CD14-positive monocyte (primary cell): ENCODE data around the gene GEN1. TPM values are rescaled to one million over a fixed set of nuclear protein-coding genes. Genes with fewer than 3 reads are reported as not detected.
A peak's percentile ranks its signal among the peaks of the same experiment; 100 is the strongest.

Experiments used
- DNase-seq, 3 donors: peaks; one replicate each; pipeline ENCODE4 v3.0.0-alpha.2; 2011 to 2022
- H2AFZ ChIP-seq: 2 replicates; pipeline ENCODE4 v1.6.0; 2012; ENCODE audit warnings: mild to moderate bottlenecking, low read depth, low read length, inconsistent platforms; ENCODE audit not compliant: insufficient read depth, poor library complexity, severe bottlenecking
- H3K27ac ChIP-seq, 2 donors: 1 replicate in 1 of 2; 2 replicates in 1 of 2; pipeline ENCODE4 v1.5.1; 2012 to 2013; ENCODE audit warnings: low read length in 2 of 2, control low read depth in 1 of 2, inconsistent platforms in 1 of 2, low read depth in 1 of 2, mild to moderate bottlenecking in 1 of 2
- H3K27me3 ChIP-seq, 2 donors: one replicate each; pipeline versions ENCODE4 v1.6.0 to v1.6.1; 2011 to 2013; ENCODE audit warnings: low read length in 2 of 2; ENCODE audit not compliant: control insufficient read depth in 2 of 2, insufficient read depth in 2 of 2
- H3K36me3 ChIP-seq, 2 donors: replicated peaks in 1 of 2; 1 replicate in 1 of 2; 2 replicates in 1 of 2; pipeline versions ENCODE4 v1.5.1 to v1.6.1; 2012 to 2013; ENCODE audit warnings: low read length in 2 of 2, control low read depth in 1 of 2, inconsistent platforms in 1 of 2, mild to moderate bottlenecking in 1 of 2; ENCODE audit not compliant: insufficient read depth in 2 of 2, control insufficient read depth in 1 of 2
- H3K4me1 ChIP-seq, 2 donors: 1 replicate in 1 of 2; 2 replicates in 1 of 2; pipeline versions ENCODE4 v1.5.1 to v1.6.1; 2012 to 2013; ENCODE audit warnings: low read length in 2 of 2, control low read depth in 1 of 2, inconsistent platforms in 1 of 2, mild to moderate bottlenecking in 1 of 2, moderate library complexity in 1 of 2; ENCODE audit not compliant: insufficient read depth in 2 of 2, control insufficient read depth in 1 of 2
- H3K4me2 ChIP-seq: replicated peaks from 2 replicates; pipeline ENCODE3; 2012; ENCODE audit warnings: low read length, moderate library complexity, mild to moderate bottlenecking; ENCODE audit not compliant: poor library complexity, severe bottlenecking; ENCODE audit errors: extremely low read depth
- H3K4me3 ChIP-seq, 3 experiments: fragments of 200-600 bp in 1 of 3; sonication (generic) in 1 of 3; replicated peaks in 1 of 3; 1 replicate in 2 of 3; 2 replicates in 1 of 3; pipeline ENCODE4 v1.5.1; 2011 to 2013; ENCODE audit warnings: low read length in 3 of 3, mild to moderate bottlenecking in 3 of 3, control low read depth in 2 of 3, low read depth in 2 of 3, inconsistent platforms in 1 of 3, moderate library complexity in 1 of 3
- H3K79me2 ChIP-seq: 2 replicates; pipeline ENCODE4 v1.6.0; 2012; ENCODE audit warnings: mild to moderate bottlenecking, control low read depth, inconsistent platforms, low read length, moderate library complexity; ENCODE audit not compliant: insufficient read depth
- H3K9ac ChIP-seq: 2 replicates; pipeline ENCODE4 v1.6.0; 2017; ENCODE audit warnings: low read length, mild to moderate bottlenecking; ENCODE audit not compliant: insufficient read depth, poor library complexity, severe bottlenecking
- H3K9me3 ChIP-seq, 2 donors: replicated peaks in 1 of 2; 1 replicate in 1 of 2; 2 replicates in 1 of 2; pipeline versions ENCODE4 v1.5.1 to v1.6.1; 2012 to 2013; ENCODE audit warnings: low read length in 2 of 2, control low read depth in 1 of 2; ENCODE audit not compliant: control insufficient read depth in 1 of 2, insufficient read depth in 1 of 2
- H4K20me1 ChIP-seq: 2 replicates; pipeline ENCODE4 v1.6.0; 2012; ENCODE audit warnings: mild to moderate bottlenecking, low read length, control low read depth, moderate library complexity; ENCODE audit not compliant: insufficient read depth
- H3K27ac Mint-ChIP-seq, 7 donors: one replicate each; pipeline ENCODE4 v1.8.0; 2020; ENCODE audit warnings: mild to moderate bottlenecking in 7 of 7, mixed read lengths in 7 of 7, moderate library complexity in 6 of 7, inconsistent platforms in 2 of 7
- H3K27me3 Mint-ChIP-seq, 3 donors: one replicate each; pipeline ENCODE4 v1.8.0; 2021 to 2022; ENCODE audit warnings: low read depth in 3 of 3, mild to moderate bottlenecking in 3 of 3, mixed read lengths in 3 of 3, moderate library complexity in 3 of 3, inconsistent platforms in 1 of 3
- H3K36me3 Mint-ChIP-seq, 2 donors: one replicate each; pipeline ENCODE4 v1.8.0; 2020; ENCODE audit warnings: mixed read lengths in 2 of 2, inconsistent platforms in 1 of 2, mild to moderate bottlenecking in 1 of 2
- H3K4me1 Mint-ChIP-seq: one replicate; pipeline ENCODE4 v1.8.0; 2020; ENCODE audit warnings: mild to moderate bottlenecking, mixed read lengths
- H3K4me3 Mint-ChIP-seq, 2 donors: one replicate each; pipeline ENCODE4 v1.8.0; 2020; ENCODE audit warnings: mild to moderate bottlenecking in 2 of 2, mixed read lengths in 2 of 2, moderate library complexity in 1 of 2
- H3K9me3 Mint-ChIP-seq, 7 donors: one replicate each; pipeline ENCODE4 v1.8.0; 2020 to 2022; ENCODE audit warnings: mixed read lengths in 7 of 7, mild to moderate bottlenecking in 6 of 7, moderate library complexity in 6 of 7, inconsistent platforms in 2 of 7
- CTCF ChIP-seq: fragments of 200-600 bp; IDR thresholded peaks from one replicate; pipeline ENCODE4 v1.8.0; 2022; ENCODE audit warnings: antibody characterized with exemption, mild to moderate bottlenecking
- WGBS: methylation state at CpG from one replicate; pipeline ENCODE4 v1.1.5; 2013; ENCODE audit warnings: missing lambda C conversion rate; ENCODE audit not compliant: insufficient coverage; 5-methylcytosine and 5-hydroxymethylcytosine counted together
- intact Hi-C, 2 donors: fragments of 100-400 bp; cut with micrococcal nuclease; formaldehyde crosslinking; loops; one replicate each; pipeline versions ENCODE4 v1.15.0 to v1.15.1; 2023
- polyA plus RNA-seq, 3 donors: library from polyadenylated mRNA; depleted of rRNA in 1 of 3; unstranded in 2 of 3; stranded (reverse) in 1 of 3; fragments of 300-500 nt in 2 of 3; fragments of >200 nt in 1 of 3; fragmentation: Illumina TruSeq in 2 of 3; gene quantifications; 1 replicate in 2 of 3; 2 replicates in 1 of 3; pipeline ENCODE4 v1.2.3, GENCODE V29; 2012 to 2021

GEN1 gene
- polyA plus RNA-seq, 3 donors = 0.79 to 3.6 (median 0.96) TPM

DNA sequence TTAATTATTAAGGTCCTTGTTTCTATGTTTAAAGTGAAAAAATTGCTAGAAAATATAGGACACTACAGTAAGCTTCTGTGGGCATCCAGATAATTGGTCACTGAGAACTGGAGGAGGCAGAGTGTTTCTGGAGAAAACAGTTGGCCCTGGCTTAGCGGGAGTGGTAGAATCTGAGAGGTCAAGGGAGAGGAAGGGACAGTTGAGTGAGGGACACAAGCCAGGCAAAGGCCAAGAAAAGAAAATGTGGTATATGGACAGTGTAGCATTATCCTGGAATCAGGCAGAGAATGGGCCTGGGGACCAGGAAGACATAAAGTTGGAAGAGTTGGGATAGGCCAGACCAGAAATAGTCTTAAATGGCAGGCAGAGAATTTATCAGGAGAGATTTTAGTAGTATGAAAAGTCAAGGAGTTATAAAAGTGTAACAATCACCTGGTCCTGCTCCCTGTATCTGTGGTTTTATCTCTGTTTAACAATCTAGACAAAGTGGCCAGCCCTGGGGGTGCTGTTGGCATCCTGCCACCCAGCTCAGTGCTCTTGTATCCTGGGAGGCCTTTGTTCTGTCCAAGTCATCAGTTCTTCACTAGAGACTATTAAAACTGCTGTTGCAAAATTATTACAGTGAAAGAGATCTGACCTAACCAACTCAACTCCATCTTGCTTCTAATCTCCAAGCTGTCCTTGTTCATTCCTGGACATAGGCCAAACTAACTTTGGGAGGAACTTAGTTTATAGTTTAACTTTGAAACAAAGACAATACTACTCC is 46.9 kb downstream of the GEN1 start:
- Histone ChIP-seq H3K9me3 (no peaks in the 10 kb centered on the region), H3K4me2 (no peak overlapping the region), H4K20me1 (no peaks in the 10 kb centered on the region), H3K4me1 (peaks cover 19 to 25% of the 10 kb centered on the region in 2 donors), H2AFZ (no peak overlapping the region), H3K36me3 (no peaks in the 10 kb centered on the region), H3K27me3 (no peaks in the 10 kb centered on the region), H3K4me3 (no peak overlapping the region), H3K27ac (no peak overlapping the region), H3K9ac (no peak overlapping the region), H3K79me2 (no peaks in the 10 kb centered on the region)
- no peak for DNase-seq
- H3K4me1 Mint-ChIP-seq = peaks cover 24% of the 10 kb centered on the region
- no peak overlapping the region for H3K4me3 Mint-ChIP-seq
- H3K9me3 Mint-ChIP-seq = peaks cover 0 to 2% (median 0%) of the 10 kb centered on the region in 7 donors
- intact Hi-C loops = no loop called here
- H3K36me3 Mint-ChIP-seq = no peaks in the 10 kb centered on the region
- TF ChIP-seq CTCF = no peak
- peak overlapping the region in 1 of 7 donors; percentile 62 for H3K27ac Mint-ChIP-seq
- H3K27me3 Mint-ChIP-seq = peaks cover 2 to 5% (median 3%) of the 10 kb centered on the region in 3 donors
- WGBS = 100% methylated on average over 1 of the region's 1 CpG

DNA sequence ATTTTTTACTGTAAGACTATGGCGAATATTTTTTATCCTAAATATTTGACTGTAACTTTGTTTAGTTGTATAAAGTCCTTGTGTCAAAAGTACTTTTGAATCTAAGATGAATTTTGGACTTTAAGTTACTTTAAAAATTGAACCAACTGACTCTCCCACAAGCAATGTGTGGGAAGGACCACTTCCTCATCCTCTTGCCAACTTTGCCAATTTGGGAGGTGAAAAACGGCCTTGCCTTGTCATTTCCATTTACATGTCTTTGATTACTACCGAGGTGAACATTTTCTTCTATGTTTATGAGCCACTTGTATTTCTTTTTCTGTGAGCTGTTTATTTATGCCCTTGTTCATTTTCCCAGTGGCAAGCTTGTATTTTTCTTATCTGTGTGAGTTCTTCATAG is 49.6 kb downstream of the GEN1 start:
- Histone ChIP-seq H2AFZ (no peak overlapping the region), H3K4me3 (no peak overlapping the region), H3K9me3 (no peaks in the 10 kb centered on the region), H4K20me1 (no peaks in the 10 kb centered on the region), H3K4me1 (peaks cover 21 to 27% of the 10 kb centered on the region in 2 donors), H3K4me2 (no peak overlapping the region), H3K27ac (no peak overlapping the region), H3K27me3 (no peaks in the 10 kb centered on the region), H3K9ac (no peak overlapping the region), H3K79me2 (no peaks in the 10 kb centered on the region), H3K36me3 (no peaks in the 10 kb centered on the region)
- peaks cover 0 to 5% (median 0%) of the 10 kb centered on the region in 3 donors for H3K27me3 Mint-ChIP-seq
- DNase-seq = no peak
- peak overlapping the region in 3 of 7 donors; percentile 27 to 77 (median 57) for H3K27ac Mint-ChIP-seq
- H3K9me3 Mint-ChIP-seq = no peaks in the 10 kb centered on the region
- TF ChIP-seq CTCF = no peak
- WGBS = no CpG with 5 or more reads among the region's 3 CpGs
- H3K36me3 Mint-ChIP-seq = no peaks in the 10 kb centered on the region
- H3K4me3 Mint-ChIP-seq = no peak overlapping the region
- intact Hi-C loops = no loop called here
- H3K4me1 Mint-ChIP-seq = peaks cover 26% of the 10 kb centered on the region
